ENCODE data around the gene COX7C. TPM values are rescaled to one million over a fixed set of nuclear protein-coding genes. Genes with fewer than 3 reads are reported as not detected.
"Not testable (repeated sequence)": the region's sequence is repeated elsewhere in the genome, so short reads cannot be mapped to it uniquely, and the experiment has no call there.

COX7C gene
- 1,000 to 10,000 TPM in 2 of 4 donors, 100 to 1,000 TPM in 2; 913 to 1,186 (median 1,050) TPM for polyA plus RNA-seq (ENCODE audit: insufficient read length in 4 of 4)

GRCh38 chr5:86617756-86618576 is at the start of gene COX7C:
TSS of gene COX7C (plus strand) at chr5:86617941. CDS start at chr5:86618056, 115 bp downstream.
- peak; percentile 91 to 98 (median 96) for DNase-seq (ENCODE audit: low read depth in 4 of 4, low spot score in 2 of 4)

- not testable (repeated sequence) for DNase-seq (ENCODE audit: low read depth in 4 of 4, low spot score in 2 of 4)
These were observed 48.0 kb upstream of the COX7C start for GRCh38 chr5:86569522-86570426.

GRCh38 chr5:86570427-86571083 is 47.2 kb upstream of the COX7C start:
- no peak for DNase-seq (ENCODE audit: low read depth in 4 of 4, low spot score in 2 of 4)

GRCh38 chr5:86571109-86571508 is 46.6 kb upstream of the COX7C start:
- DNase-seq (ENCODE audit: low read depth in 4 of 4, low spot score in 2 of 4) = not testable (repeated sequence)

GRCh38 chr5:86572825-86573517 is 44.8 kb upstream of the COX7C start:
- DNase-seq (ENCODE audit: low read depth in 4 of 4, low spot score in 2 of 4) = no peak

- DNase-seq (ENCODE audit: low read depth in 4 of 4, low spot score in 2 of 4) = no peak
These were observed 38.2 kb upstream of the COX7C start for GRCh38 chr5:86579502-86579901.

GRCh38 chr5:86596476-86596875 is 21.3 kb upstream of the COX7C start:
- DNase-seq (ENCODE audit: low read depth in 4 of 4, low spot score in 2 of 4) = no peak

- no peak for DNase-seq (ENCODE audit: low read depth in 4 of 4, low spot score in 2 of 4)
These were observed 11.9 kb upstream of the COX7C start for GRCh38 chr5:86605881-86606280.

- no peak for DNase-seq (ENCODE audit: low read depth in 4 of 4, low spot score in 2 of 4)
These were observed 4.3 kb upstream of the COX7C start for GRCh38 chr5:86613455-86613854.

- no peak for DNase-seq (ENCODE audit: low read depth in 4 of 4, low spot score in 2 of 4)
These were observed 409 bp upstream of the COX7C start for GRCh38 chr5:86617309-86617755.

GRCh38 chr5:86623785-86624483 is 6.2 kb downstream of the COX7C start:
- no peak for DNase-seq (ENCODE audit: low read depth in 4 of 4, low spot score in 2 of 4)

- DNase-seq (ENCODE audit: low read depth in 4 of 4, low spot score in 2 of 4) = no peak
These were observed 7.4 kb downstream of the COX7C start for GRCh38 chr5:86625148-86625547.

GRCh38 chr5:86626149-86626548 is 8.4 kb downstream of the COX7C start:
- DNase-seq (ENCODE audit: low read depth in 4 of 4, low spot score in 2 of 4) = no peak

- DNase-seq (ENCODE audit: low read depth in 4 of 4, low spot score in 2 of 4) = no peak
These were observed 13.4 kb downstream of the COX7C start for GRCh38 chr5:86631165-86631564.

GRCh38 chr5:86640998-86641397 is 23.3 kb downstream of the COX7C start:
- no peak for DNase-seq (ENCODE audit: low read depth in 4 of 4, low spot score in 2 of 4)

- no peak for DNase-seq (ENCODE audit: low read depth in 4 of 4, low spot score in 2 of 4)
These were observed 27.1 kb downstream of the COX7C start for GRCh38 chr5:86644843-86645242.

GRCh38 chr5:86645885-86646284 is 28.1 kb downstream of the COX7C start:
- no peak for DNase-seq (ENCODE audit: low read depth in 4 of 4, low spot score in 2 of 4)

- DNase-seq (ENCODE audit: low read depth in 4 of 4, low spot score in 2 of 4) = no peak
These were observed 28.9 kb downstream of the COX7C start for GRCh38 chr5:86646671-86647070.

- no peak for DNase-seq (ENCODE audit: low read depth in 4 of 4, low spot score in 2 of 4)
These were observed 32.2 kb downstream of the COX7C start for GRCh38 chr5:86649832-86650505.
